ENCODE results near the gene POU2F1.

POU2F1 gene

DNA sequence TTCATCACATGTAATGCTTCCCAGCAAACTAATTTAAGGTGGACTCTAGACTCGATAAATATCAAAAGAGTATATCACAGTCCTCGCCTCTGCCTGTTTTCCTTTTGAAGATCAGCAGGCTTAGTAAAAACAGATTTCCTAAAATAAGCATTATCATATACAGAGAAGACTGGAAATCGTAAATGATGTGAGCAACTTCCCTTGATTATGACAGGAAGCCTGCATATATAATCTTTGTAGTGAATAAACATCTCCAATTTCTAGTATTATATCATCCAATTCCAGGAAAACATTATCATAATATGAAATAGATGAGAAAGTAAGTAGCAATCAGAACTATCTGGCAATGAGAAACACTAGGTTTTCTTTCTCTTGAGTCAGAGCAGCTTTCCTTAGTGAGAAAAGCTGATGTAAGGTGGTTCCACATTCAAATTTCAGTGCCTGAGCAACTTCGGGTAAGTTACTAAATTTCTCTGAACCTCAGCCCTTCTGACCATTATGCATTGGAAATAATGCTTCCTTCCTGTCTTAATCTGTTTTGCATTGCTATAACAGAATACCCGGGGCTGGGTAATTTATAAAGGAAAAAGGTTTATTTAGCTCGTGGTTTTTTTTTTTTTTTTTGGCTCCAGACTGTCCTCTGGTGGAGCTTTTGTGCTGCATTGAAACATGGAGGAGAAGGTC lies 12.6 kb upstream of the POU2F1 start:
- H3K9me3 ChIP-seq (ENCODE audit: control insufficient read depth, low read length), result no peaks in the 10 kb centered on the region

DNA sequence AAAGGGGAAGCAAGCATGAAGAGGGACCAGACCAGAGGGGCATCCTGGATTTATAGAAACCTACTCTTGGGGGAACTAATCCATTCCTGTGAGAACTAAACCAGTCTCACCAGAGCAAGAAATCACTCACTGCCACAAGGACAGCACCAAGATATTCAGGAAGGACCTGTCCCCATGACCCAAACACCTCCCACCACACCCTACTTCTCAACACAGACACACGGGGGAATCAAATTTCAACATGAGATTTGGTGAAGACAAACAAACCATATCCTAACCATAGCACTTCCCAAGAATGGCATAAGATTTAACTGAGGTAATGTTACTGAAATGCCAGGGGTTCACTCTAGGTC lies 12.1 kb upstream of the POU2F1 start:
- no peaks in the 10 kb centered on the region for H3K27me3 ChIP-seq (ENCODE audit: control insufficient read depth, insufficient read depth, low read length)
- no peaks in the 10 kb centered on the region for H3K36me3 ChIP-seq (ENCODE audit: control insufficient read depth, insufficient read depth, low read length)
- H3K9me3 ChIP-seq (ENCODE audit: control insufficient read depth, low read length), result no peaks in the 10 kb centered on the region
- H3K4me3 ChIP-seq (ENCODE audit: low read length), result no peak overlapping the region
- no peak overlapping the region for H3K9ac ChIP-seq (ENCODE audit: low read length)
- H3K4me1 ChIP-seq (ENCODE audit: control insufficient read depth, insufficient read depth, low read length), result no peaks in the 10 kb centered on the region

More for the DNA sequence above, 12.6 kb upstream of the POU2F1 start:
- Histone ChIP-seq H3K36me3 (ENCODE audit: control insufficient read depth, insufficient read depth, low read length) (no peaks in the 10 kb centered on the region), H3K4me1 (ENCODE audit: control insufficient read depth, insufficient read depth, low read length) (no peaks in the 10 kb centered on the region), H3K9ac (ENCODE audit: low read length) (no peak overlapping the region), H3K4me3 (ENCODE audit: low read length) (no peak overlapping the region), H3K27me3 (ENCODE audit: control insufficient read depth, insufficient read depth, low read length) (no peaks in the 10 kb centered on the region)

DNA sequence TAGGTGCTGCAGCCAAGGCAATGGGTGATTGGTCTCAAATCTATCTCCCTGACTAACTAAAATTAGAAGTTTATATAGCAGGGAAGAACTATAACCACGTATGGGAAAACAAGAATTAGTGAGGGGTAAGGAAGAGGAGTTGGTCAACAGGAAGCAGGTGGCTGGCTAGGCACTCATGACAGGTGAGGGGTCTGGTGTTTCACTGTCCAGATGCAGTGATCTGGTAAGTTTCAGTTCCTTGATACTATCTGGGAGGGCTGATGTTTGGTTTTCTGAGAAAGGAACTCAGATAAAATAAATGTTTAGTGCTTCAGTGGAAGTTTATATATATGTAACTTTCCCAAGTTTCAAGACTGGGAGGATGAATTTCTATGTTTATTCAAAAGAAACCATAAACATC lies 11.6 kb upstream of the POU2F1 start:
- Histone ChIP-seq H3K9me3 (ENCODE audit: control insufficient read depth, low read length) (no peaks in the 10 kb centered on the region), H3K4me3 (ENCODE audit: low read length) (no peak overlapping the region), H3K27me3 (ENCODE audit: control insufficient read depth, insufficient read depth, low read length) (no peaks in the 10 kb centered on the region), H3K36me3 (ENCODE audit: control insufficient read depth, insufficient read depth, low read length) (no peaks in the 10 kb centered on the region), H3K9ac (ENCODE audit: low read length) (no peak overlapping the region), H3K4me1 (ENCODE audit: control insufficient read depth, insufficient read depth, low read length) (no peaks in the 10 kb centered on the region)

DNA sequence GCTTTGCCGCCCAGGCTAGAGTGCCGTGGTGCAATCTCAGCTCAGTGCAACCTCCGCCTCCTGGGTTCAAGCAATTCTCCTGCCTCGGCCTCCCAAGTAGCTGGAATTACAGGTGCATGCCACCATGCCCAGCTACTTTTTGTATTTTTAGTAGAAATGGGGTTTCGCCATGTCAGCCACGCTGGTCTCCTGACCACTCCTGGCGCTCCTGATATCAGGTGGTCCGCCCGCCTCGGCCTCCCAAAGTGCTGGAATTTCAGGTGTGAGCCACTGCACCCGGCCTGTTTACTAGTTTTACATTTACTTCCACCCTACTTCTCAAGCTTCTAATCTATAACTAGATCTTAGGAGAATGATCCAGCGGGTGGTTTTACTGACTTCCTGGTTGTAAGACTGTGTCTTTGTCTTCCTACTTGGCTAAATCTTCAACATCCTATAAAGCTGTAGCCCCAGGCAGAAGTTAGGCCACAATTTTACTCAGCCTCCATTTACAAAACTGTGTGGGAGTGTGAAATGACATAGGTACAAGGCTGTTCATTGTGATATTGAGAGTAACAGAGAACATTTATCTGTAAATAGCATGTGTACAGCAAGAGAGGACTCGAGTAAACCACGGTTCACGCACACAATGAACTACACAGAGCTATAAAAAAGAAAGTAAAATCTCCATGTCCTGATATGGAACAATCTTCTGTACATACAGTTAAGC lies 9.6 kb upstream of the POU2F1 start:
- Histone ChIP-seq H3K36me3 (ENCODE audit: control insufficient read depth, insufficient read depth, low read length) (no peaks in the 10 kb centered on the region), H3K4me3 (ENCODE audit: low read length) (no peak overlapping the region), H3K9me3 (ENCODE audit: control insufficient read depth, low read length) (no peaks in the 10 kb centered on the region), H3K27me3 (ENCODE audit: control insufficient read depth, insufficient read depth, low read length) (no peaks in the 10 kb centered on the region), H3K9ac (ENCODE audit: low read length) (no peak overlapping the region), H3K4me1 (ENCODE audit: control insufficient read depth, insufficient read depth, low read length) (no peaks in the 10 kb centered on the region)

DNA sequence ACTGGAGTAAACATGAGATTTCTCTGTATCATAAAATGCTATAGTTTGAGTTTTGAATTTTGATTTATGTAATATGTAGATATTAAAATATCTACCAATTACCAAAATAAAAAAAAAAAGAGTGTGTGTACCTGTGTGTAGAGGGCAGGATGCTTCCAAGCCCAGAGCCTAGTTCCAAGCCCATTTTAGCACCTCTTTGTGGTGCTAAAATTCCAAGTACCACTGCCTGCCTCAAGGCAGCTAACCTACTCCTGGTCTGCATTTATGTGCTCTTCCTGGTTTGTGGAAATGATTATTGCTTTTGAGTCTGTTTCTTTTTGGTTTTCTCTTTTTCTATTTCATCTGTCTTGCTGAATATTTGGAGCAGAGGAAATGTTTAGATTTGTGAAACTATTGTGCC lies 8.7 kb upstream of the POU2F1 start:
- Histone ChIP-seq H3K4me3 (ENCODE audit: low read length) (no peak overlapping the region), H3K27me3 (ENCODE audit: control insufficient read depth, insufficient read depth, low read length) (no peaks in the 10 kb centered on the region), H3K9me3 (ENCODE audit: control insufficient read depth, low read length) (no peaks in the 10 kb centered on the region), H3K36me3 (ENCODE audit: control insufficient read depth, insufficient read depth, low read length) (no peaks in the 10 kb centered on the region), H3K4me1 (ENCODE audit: control insufficient read depth, insufficient read depth, low read length) (no peaks in the 10 kb centered on the region), H3K9ac (ENCODE audit: low read length) (no peak overlapping the region)

DNA sequence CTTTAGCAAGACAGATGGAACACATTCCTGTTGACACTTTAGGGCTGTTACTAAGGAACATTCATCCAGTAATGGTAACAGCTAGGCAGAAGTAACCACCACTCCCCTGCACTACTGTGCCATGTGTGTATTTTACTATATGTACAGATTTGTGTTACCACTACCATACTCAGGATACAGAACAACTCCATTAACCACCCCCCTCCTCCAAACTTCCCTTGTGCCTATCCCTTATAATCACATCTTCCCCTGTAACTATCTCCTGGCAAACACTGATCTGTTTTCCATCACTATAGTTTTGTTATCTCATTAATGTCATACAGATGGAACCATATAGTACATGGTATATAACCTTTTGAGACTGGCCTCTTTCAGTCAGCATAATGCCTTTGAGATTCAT lies 3.9 kb upstream of the POU2F1 start:
- Histone ChIP-seq H3K36me3 (ENCODE audit: control insufficient read depth, insufficient read depth, low read length) (no peaks in the 10 kb centered on the region), H3K9ac (ENCODE audit: low read length) (no peak overlapping the region), H3K27me3 (ENCODE audit: control insufficient read depth, insufficient read depth, low read length) (no peaks in the 10 kb centered on the region), H3K4me1 (ENCODE audit: control insufficient read depth, insufficient read depth, low read length) (peaks cover 4% of the 10 kb centered on the region), H3K4me3 (ENCODE audit: low read length) (no peak overlapping the region), H3K9me3 (ENCODE audit: control insufficient read depth, low read length) (no peaks in the 10 kb centered on the region)

DNA sequence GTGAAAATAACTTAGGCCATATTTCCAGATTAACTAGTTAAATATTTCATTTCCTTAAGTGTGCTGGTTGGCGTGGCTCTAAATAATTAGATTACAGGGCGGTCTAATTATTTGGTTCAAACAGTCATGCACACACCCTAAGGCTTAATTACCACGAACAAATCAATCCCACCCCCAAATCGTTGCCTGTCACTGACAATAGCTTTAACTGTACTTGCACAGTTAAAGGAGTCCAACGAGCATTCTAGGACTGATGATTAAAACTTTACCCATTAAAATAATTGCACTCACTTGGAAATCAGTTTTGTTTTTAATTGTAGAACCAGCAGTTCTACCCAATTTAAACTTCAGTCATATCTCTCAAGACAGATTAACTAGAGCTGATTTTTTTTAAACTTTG lies 1.5 kb upstream of the POU2F1 start:
- peak overlapping the region; percentile 86 for H3K4me3 ChIP-seq (ENCODE audit: low read length)
- H3K36me3 ChIP-seq (ENCODE audit: control insufficient read depth, insufficient read depth, low read length), result no peaks in the 10 kb centered on the region

DNA sequence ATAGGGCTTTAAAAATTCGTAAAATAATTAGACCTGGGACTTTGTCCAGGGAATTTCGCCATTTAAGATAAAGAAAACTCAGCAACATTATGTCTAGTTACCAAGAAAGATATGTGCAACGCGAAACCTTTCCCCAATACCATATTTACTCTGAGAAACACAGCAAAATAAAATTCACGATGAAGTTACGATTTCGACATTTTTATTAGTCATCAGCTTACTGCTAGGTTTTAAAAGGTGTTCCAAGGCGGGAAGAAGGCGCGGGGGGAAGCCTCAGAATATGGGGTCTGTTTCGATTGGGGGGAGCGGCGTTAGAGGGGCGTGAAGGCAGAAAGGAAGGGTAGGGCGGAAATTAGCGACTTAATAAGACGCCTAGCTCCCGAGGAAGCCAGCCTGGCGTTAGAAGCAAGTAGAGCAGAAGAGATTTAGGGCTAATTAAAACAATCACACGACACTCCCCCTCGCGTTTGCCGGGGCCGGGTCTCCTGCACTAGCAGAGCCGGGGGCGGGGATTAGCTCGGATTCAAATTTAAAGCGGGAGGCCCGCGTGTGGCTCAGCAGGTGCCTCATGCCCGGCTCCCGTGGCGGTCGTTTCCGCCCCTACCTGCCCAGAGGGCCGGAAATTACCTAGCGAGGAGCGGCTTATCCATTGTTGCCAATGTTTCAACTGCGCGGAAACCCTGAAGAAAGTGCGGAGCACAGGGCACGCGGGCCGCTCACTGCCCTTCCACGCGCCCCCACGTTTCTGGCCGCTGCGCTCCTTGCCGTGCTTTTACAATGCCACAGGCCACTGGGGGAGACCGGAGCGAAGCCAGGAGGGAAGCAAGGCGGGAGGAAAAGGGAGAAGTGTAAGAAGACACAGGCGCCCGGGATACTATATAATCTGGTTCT lies 795 bp upstream of the POU2F1 start:
- peaks cover 4% of the 10 kb centered on the region for H3K4me1 ChIP-seq (ENCODE audit: control insufficient read depth, insufficient read depth, low read length)
- no peaks in the 10 kb centered on the region for H3K36me3 ChIP-seq (ENCODE audit: control insufficient read depth, insufficient read depth, low read length)
- H3K9ac ChIP-seq (ENCODE audit: low read length), result peak overlapping the region; percentile 90
- no peaks in the 10 kb centered on the region for H3K9me3 ChIP-seq (ENCODE audit: control insufficient read depth, low read length)
- peak overlapping the region; percentile 86 for H3K4me3 ChIP-seq (ENCODE audit: low read length)
- no peaks in the 10 kb centered on the region for H3K27me3 ChIP-seq (ENCODE audit: control insufficient read depth, insufficient read depth, low read length)

More for the DNA sequence above, 1.5 kb upstream of the POU2F1 start:
- Histone ChIP-seq H3K9me3 (ENCODE audit: control insufficient read depth, low read length) (no peaks in the 10 kb centered on the region), H3K4me1 (ENCODE audit: control insufficient read depth, insufficient read depth, low read length) (peaks cover 4% of the 10 kb centered on the region), H3K9ac (ENCODE audit: low read length) (peak overlapping the region; percentile 90), H3K27me3 (ENCODE audit: control insufficient read depth, insufficient read depth, low read length) (no peaks in the 10 kb centered on the region)

DNA sequence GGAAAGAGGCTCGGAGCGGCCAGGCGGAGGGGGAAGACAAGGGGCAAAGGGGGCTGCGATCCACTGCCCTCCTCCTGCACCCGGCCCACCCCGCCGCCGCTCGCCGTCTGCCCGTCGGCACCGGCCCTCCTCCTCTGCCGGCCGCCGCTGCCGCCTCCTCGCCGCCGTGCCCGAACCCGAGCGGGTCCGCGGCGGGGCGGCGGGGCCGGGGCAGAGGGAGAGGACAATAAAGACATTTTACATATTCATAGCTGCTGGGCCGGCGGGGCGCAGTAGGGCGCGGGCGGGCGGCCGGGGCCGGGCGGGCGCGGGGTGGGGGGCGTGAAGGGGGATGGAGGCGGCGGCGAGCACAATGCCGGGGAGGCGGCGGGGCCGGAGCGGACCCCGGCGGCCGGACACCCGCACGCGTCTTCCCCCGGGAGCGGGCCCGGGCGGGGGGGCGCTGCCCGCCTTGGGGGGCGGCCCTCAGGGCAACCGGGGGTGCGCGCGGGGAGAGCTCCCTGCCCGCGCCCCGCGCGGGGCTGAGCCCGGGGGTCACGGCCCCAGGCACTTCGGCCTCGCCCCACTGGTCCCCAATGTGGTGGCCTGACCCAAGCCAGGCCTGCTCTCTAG lies 546 bp downstream of the POU2F1 start:
- H3K4me3 ChIP-seq (ENCODE audit: low read length), result peak overlapping the region; percentile 65
- no peaks in the 10 kb centered on the region for H3K27me3 ChIP-seq (ENCODE audit: control insufficient read depth, insufficient read depth, low read length)
- H3K9me3 ChIP-seq (ENCODE audit: control insufficient read depth, low read length), result no peaks in the 10 kb centered on the region
- peaks cover 4% of the 10 kb centered on the region for H3K4me1 ChIP-seq (ENCODE audit: control insufficient read depth, insufficient read depth, low read length)
- peak overlapping the region; percentile 90 for H3K9ac ChIP-seq (ENCODE audit: low read length)
- H3K36me3 ChIP-seq (ENCODE audit: control insufficient read depth, insufficient read depth, low read length), result no peaks in the 10 kb centered on the region

DNA sequence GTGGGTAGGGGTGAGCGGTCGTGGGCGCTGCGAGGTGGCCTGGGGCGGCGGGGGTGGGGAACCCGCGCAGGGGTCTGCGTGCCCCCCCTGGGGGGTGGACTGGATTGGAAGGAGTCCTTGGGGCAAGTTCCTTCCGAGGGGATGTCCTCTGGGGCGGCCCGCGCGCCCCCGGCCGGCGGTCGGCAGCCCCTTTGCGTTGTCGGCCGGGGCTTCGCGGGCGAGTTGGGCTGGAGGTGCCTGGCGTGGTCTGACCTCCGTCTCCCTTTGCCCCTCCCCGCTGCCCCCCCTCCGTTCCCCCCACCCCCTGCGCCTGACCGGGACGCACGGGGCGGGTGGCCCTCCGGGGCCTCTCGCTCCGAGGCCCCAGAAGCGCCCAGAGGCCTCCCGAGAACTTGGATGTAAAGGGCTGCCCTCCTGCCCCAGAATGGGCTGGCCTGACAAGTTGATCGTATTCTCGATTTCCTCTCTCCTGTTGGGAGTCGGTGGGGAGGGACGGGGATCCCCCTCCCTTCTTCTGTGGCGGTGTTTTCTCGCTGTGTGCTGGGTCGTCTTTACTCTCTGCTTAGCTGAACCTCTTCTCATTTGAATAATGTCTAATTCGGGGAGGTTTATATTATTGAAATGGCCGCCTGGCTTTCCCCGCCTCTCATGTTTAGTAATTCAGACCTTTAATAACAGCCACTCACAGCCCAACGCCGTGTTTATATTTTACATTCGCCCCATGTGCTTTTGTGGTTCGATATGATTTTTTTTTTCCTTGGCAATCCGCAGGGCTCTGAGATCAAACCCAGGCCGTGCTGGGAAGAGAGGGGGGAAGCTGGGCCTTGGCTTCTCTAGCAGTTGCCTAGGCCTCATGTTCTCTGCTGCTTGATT lies 1.3 kb downstream of the POU2F1 start:
- no peaks in the 10 kb centered on the region for H3K36me3 ChIP-seq (ENCODE audit: control insufficient read depth, insufficient read depth, low read length)
- H3K27me3 ChIP-seq (ENCODE audit: control insufficient read depth, insufficient read depth, low read length), result no peaks in the 10 kb centered on the region
- peak overlapping the region; percentile 65 for H3K4me3 ChIP-seq (ENCODE audit: low read length)
- H3K9me3 ChIP-seq (ENCODE audit: control insufficient read depth, low read length), result no peaks in the 10 kb centered on the region
- H3K4me1 ChIP-seq (ENCODE audit: control insufficient read depth, insufficient read depth, low read length), result peaks cover 4% of the 10 kb centered on the region
- H3K9ac ChIP-seq (ENCODE audit: low read length), result peak overlapping the region; percentile 90

Measured in mucosa of stomach (tissue), 1 donor.